Activated CD4-positive, CD25-positive, alpha-beta regulatory T cell treated with anti-CD3 and anti-CD28 coated beads, Interleukin-2, amount 50 U/mL, for 72 hours (primary cell): ENCODE results near the gene CCDC6.
"Not testable (repeated sequence)": the region's sequence is repeated elsewhere in the genome, so short reads cannot be mapped to it uniquely, and the experiment has no call there.

ENCODE experiments used
- DNase-seq: peaks from one replicate; pipeline ENCODE4 v3.0.0; 2021

Gene CCDC6

DNA sequence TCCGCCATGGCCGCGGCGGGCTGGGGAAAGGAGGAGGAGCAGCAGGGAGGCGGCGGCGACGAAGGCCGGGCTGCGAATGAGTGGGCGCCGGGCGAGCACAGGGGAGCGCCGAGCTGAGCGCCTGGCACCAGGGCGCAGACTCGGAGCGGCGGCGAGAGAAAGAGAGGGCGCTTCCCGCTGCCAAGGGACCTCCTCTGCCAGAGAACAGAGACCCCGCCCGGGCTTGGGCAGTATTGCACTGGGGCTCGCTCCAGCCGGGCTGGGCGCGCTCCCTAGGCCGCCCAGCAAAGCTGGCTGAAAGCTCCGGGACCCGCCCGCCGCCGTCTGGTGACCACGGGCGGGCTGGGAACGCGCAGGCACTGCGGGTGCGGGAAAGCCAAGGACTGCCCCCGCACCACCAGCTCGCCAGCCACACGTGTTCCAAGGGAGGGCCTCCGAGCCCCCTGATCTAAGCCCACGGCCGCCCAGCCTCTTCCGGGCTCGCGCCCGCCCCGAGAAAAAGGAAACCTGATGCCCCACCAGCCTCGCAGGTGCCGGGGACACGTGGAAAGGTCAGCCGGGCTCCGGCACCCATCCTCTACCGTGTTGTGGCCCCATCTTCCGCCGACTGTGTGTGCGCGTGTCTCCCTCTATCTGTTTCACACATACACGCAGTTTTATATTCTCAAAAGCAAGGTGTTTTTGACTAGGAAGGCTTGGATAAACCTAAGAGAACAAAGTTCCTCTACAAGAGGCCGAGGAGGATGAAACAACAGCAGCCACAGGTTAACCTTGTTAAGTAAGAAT lies at the start of gene CCDC6:
CCDC6 (minus strand) TSS at position 140 of the 786 bp plus-strand sequence; CDS start at position 8, 132 bp downstream.
- peak; percentile 87 for DNase-seq

- no peak for DNase-seq
Measured at GRCh38 chr10:59954296-59954695, 47.9 kb upstream of the CCDC6 start.

DNA sequence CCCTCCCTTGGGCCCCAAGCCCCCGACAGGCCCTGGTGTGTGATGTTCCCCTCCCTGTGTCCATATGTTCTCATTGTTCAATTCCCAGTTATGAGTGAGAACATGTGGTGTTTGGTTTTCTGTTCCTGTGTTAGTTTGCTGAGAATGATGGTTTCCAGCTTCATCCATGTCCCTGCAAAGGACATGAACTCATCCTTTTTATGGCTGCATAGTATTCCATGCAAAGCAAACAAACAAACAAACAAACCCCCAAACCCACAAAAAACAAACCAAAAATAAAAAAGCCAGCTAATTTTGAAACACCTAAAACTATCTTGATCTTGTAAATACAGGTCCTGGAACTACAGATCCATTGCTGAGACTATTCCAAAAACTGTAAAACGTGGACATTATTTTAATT lies 47.4 kb upstream of the CCDC6 start:
- DNase-seq = not testable (repeated sequence)

- no peak for DNase-seq
Measured at GRCh38 chr10:59950105-59950504, 43.7 kb upstream of the CCDC6 start.

- DNase-seq = no peak
Measured at GRCh38 chr10:59949608-59950007, 43.3 kb upstream of the CCDC6 start.

GRCh38 chr10:59945991-59946390 lies 39.6 kb upstream of the CCDC6 start:
- DNase-seq = no peak

GRCh38 chr10:59945590-59945989 lies 39.2 kb upstream of the CCDC6 start:
- no peak for DNase-seq

DNA sequence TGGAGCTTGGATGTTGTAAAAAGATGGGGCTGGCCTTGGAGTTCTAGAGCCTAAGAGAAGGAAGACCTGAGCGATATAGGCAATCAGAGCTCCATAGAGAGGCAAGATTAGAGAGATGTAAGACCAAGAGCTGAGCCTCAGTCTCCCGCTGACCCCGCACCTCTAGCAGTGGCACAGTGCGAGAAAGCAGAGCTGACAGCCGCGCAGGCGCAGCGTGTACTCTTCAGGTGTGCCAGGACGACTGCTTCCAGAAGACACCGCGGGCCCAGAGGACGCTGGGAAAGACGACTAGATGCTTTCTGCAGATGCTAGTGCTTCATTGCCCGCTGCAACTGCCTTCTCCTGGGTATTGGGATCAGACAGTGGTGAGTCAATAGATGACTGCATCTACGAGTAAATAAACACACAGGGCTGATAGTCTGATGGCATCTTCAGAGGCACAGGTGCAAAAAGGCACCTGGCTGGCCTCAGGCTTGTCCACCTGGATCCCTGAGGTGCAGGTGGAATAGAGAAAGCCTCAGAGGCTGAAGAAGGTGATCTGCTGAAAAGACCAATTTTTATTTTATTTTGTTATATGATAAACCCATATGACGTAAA lies 38.1 kb upstream of the CCDC6 start:
- no peak for DNase-seq

- DNase-seq = no peak
Measured at GRCh38 chr10:59942556-59942955, 36.2 kb upstream of the CCDC6 start.

GRCh38 chr10:59937720-59938119 lies 31.4 kb upstream of the CCDC6 start:
- no peak for DNase-seq

DNA sequence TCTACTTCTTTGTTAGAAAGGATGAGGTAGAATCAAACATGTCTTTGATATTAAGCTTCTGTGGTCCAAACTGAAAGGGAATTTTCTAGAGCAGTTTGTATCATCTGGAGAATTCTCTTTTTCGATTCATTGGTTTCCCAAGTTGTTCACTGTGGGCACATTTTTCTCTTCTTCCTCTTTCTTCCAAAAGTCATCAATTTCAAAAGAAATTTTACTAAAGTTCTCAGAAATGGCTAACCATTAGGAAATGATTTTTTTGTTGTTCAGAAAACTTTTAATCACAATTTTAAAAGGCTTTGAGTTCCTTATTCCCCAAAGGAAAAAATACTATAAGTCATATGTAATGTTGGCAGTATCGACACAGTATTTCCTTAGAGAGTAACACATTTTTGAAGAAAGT lies 28.3 kb upstream of the CCDC6 start:
- DNase-seq = no peak

DNA sequence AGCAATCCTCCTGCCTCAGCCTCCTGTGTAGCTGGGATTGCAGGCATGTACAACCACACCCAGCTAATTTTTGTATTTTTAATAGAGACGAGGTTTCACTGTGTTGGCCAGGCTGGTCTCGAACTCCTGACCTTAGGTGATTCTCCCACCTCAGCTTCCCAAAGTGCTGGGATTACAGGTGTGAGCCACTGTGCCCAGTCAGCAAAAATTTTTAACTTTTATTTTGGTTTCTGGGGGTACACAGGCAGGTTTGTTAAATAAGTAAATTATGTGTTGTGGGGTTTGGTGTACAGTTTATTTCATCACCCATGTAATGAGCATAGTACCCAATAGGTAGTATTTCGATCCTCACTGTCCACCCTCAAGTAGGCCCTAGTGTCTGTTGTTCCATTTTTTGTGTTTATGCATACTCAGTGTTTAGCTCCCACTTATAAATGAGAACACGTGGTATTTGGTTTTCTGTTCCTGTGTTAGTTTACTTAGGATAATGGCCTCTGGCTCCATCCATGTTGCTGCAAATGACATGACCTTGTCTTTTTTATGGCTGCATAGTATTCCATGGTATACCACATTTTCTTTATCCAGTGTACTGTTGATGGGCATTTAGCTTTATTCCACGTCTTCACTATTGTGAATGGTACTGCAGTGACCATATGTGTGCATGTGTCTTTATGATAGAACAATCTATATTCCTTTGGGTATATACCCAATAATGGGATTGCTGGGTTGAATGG lies 24.6 kb upstream of the CCDC6 start:
- not testable (repeated sequence) for DNase-seq

DNA sequence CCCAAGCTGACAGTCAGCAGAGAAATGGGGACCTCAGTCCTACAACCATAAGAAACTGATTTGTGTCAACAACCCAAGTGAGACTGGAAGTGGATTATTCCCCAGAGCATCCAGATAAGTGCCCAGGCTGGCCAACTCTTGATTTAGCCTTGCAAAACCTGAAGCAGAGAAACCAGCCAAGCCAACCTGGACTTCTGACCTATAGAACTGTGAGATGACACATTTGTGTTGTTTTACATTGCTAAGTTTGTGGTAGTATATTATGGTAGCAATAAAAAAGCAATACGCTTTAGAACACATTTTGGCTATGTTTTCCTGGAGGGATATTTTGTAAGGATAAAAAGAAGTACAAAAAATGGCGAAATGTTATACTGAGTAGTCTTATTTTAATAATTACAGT lies 19.7 kb upstream of the CCDC6 start:
- DNase-seq = no peak

DNA sequence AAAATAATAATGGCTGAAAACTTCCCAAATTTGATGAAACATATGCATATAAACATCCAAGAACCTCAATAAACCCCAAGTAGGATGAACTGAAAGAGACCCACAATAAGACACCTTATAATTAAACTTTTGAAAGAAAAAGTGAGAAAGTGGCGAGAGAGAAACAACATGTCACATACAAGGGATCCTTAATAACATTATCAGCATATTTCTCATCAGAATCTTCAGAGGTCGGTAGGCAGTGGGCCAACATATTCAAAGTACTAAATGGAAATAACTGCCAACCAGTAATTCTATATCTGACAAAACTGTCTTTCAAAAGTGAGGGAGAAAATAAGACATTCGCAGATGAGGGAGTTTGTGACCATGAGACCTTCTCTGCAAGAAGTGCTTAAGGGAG lies 16.6 kb upstream of the CCDC6 start:
- DNase-seq = no peak

GRCh38 chr10:59917922-59918321 lies 11.6 kb upstream of the CCDC6 start:
- no peak for DNase-seq

GRCh38 chr10:59913547-59914237 lies 7.3 kb upstream of the CCDC6 start:
- DNase-seq = no peak

GRCh38 chr10:59910867-59911266 lies 4.5 kb upstream of the CCDC6 start:
- DNase-seq = no peak

DNA sequence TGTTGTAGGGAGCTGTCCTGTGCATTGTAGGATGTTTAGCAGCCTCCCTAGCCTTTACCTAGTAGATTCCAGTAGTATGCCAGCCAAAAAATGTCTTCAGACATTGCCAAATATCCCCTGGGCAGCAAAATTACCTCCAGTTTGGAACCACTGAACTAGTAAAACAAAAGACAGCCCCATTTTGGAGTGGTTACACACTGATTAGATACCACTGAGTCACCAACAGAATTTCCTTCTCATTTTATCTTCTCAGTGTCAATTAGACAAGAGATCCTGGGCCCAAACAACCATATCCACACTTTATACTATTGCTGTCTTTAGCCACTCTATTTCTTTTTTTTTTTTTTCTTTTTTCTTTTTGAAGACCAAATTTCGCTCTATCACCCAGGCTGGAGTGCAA lies 3.5 kb upstream of the CCDC6 start:
- no peak for DNase-seq

DNA sequence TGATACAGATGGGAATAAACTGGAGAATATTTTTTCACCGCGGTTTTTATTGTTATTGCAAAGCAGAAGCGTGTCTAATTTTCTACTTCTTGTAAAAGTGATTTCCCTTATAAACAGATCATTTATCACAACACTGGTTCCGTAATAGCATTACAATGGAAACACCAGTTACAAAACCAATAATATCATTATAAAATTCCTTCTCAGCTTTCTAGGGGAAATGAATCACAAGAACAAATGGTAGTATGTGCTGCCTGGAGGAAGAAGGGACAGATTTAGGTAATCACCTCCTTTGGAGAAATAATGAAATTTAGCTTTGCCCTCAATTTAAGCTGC lies 2.4 kb upstream of the CCDC6 start:
- DNase-seq = no peak

- no peak for DNase-seq
Measured at GRCh38 chr10:59907918-59908807, 1.8 kb upstream of the CCDC6 start.

GRCh38 chr10:59907537-59907917 lies 1.2 kb upstream of the CCDC6 start:
- no peak for DNase-seq

GRCh38 chr10:59905731-59906416 lies 482 bp downstream of the CCDC6 start:
- no peak for DNase-seq
